SHP77 (cell line): ENCODE results near the gene NUDT14.

ENCODE experiments used
- DNase-seq, 2 experiments: peaks; one replicate each; lab custom pipeline; 2025; lab: John Stamatoyannopoulos, UW

Gene NUDT14

DNA sequence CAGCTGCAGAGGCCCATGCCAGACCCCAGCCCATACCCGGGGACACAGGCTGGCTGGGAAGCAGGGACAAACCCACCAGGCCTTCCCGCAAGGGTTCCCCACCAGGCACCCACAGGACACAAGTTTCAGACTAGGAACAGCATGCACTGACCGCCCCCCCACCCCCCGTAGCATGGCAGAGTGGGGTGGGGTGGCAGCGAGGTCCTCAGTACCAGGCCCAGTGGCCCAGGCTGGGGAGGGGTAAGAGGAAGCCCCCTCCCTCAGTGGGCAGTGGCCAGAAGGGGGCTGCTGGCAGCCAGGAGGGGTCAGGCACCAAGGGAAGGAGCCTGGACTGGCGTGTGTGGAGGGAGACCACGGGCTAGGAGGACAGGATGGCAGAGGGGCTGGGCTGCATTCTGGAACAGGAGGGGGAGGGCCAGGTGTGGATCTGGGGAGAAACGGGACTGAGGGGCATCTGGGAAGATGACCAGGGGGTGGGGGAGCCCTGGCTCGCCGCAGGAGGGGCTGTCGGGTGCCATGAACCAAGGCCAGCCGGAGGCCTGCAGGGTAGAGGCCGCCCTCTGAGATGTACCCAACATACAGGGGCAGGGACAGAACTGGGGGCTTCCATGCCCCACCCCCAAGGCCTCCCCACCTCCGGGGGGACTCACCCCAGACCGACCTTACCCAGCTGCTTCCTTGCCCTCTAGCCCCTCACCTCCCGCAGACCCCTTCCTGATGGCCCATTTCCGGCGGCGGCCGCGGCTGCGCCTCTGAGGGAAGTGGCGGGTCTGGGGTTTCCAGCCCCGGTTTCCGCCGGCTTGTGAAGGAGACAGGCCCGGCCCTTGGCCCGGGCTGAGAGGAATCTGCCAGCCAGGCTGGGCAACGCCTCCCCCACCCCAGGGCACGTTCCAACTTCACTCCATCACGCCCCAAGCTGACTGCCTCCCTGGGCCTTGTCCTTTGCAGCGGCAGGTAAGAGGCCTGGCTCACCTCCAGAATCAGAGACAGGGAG, 6.9 kb downstream of the NUDT14 start:
- DNase-seq, result no peak

- no peak for DNase-seq
These were observed 8.0 kb downstream of the NUDT14 start for GRCh38 chr14:105173145-105173544.

DNA sequence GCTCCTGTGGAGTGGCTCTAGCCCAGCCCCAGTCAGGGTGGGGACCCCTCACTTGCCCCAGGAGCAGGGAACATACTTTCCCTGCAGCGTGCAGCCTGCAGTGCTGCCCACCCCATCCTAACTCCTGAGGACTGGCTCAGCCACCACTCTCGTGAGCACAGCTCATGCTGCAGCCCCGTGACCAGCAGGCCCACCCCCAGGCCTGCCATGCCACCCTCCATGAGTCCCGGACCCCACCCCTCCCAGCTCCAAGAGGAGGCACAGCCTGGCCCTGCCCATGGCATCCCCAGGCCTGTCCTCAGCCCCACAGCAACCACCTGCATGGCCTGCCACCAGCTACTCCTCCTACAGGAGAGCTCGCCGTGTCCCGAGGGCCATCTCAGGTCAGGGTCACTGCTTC, 8.6 kb downstream of the NUDT14 start:
- DNase-seq, result peak in 1 of 2 experiments; percentile 11

DNA sequence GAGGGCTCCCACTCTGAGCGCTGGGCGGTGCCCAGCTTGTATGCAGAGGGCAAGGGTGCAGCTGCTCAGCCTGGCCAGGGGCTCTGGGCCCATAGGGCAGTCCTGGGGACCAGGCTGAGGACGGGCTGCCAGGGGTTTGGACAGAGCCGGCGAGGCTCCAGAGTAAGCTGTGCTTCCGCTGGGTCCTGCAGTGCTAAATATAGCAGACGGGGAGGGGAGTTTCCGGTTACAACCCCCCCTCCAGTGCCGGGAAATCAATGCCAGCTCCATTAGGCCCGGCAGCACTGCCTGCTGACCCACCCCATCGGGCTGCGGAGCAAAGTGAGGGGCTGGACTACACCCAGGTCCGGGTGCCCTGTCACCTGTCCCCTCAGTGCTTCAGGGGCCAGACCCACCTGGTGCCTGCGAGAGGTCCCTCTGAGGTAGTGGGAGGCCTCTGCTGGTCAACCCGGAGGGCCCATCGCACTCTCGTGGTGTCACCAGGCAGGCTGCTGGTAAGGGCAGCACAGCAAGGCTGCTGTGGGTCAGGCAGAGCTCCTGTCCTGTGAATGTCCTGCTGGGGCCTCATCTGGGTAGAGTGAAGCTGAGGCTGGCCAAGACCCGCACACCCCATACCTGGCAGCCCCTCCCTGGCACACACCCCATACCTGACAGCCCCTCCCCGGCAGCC, 10.0 kb downstream of the NUDT14 start:
- peak; percentile 79 for DNase-seq

GRCh38 chr14:105169776-105170655, 11.1 kb downstream of the NUDT14 start:
- DNase-seq, result peak in 1 of 2 experiments; percentile 47

DNA sequence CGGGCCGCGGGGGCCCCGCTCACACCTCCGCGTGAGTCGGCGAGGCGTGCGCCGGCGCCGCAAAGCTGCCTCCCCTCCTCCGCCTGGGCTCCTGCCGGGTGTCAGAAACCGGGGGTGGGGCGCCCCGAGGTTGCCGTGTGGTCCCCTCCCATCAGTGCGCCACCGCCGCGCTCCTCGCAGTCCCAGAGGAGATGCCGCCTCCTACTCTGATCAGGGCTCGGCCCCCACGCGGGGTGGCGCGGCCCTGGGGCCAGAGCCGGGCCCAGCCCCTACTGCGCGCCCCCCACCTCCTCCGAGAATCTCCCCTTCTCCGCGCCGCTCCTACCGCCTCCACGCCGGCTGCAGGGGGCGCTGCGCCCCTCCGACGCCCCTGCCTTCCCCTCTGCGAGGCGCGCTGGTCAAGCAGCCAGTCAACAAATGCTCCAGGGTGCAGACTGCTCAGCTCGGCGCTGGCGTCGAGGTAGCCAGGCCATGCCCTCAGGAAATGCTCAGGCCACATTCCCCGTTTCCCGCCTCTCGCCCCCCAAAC, 12.1 kb downstream of the NUDT14 start:
- DNase-seq, result peak in 1 of 2 experiments; percentile 51

DNA sequence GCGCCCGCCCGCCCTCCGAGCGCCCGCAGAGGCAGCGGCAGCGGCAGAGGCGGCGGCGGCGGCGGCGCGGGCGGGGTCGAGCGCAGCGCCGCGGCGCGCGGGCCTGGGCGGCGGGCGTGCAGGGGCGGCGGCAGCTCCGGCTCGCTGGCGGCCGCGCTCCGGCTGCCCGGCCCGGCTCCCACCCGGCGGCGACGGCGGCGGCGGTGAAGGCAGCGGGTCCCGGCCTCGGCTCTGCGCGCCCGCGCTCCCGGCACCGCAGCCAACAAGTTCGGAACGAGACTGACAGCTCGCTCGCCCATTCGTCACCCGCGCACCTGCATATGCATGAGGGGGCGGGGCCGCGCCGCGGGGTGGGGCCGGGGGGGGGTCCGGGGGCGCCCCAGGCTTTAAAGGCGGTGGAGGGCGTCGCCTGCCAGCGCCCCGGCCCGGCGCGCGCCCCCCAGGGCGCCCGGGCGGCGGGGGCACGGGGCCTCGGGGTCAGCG, 12.6 kb downstream of the NUDT14 start, which contains the start of gene JAG2:
JAG2 (minus strand) TSS at position 281 of the 483 bp plus-strand sequence. CDS start 356 bp downstream, outside the sequence.
- peak; percentile 37 to 67 for DNase-seq

- no peak for DNase-seq
These were observed 13.1 kb downstream of the NUDT14 start for GRCh38 chr14:105168093-105168420.

GRCh38 chr14:105167303-105168092, 13.6 kb downstream of the NUDT14 start:
- no peak for DNase-seq

DNA sequence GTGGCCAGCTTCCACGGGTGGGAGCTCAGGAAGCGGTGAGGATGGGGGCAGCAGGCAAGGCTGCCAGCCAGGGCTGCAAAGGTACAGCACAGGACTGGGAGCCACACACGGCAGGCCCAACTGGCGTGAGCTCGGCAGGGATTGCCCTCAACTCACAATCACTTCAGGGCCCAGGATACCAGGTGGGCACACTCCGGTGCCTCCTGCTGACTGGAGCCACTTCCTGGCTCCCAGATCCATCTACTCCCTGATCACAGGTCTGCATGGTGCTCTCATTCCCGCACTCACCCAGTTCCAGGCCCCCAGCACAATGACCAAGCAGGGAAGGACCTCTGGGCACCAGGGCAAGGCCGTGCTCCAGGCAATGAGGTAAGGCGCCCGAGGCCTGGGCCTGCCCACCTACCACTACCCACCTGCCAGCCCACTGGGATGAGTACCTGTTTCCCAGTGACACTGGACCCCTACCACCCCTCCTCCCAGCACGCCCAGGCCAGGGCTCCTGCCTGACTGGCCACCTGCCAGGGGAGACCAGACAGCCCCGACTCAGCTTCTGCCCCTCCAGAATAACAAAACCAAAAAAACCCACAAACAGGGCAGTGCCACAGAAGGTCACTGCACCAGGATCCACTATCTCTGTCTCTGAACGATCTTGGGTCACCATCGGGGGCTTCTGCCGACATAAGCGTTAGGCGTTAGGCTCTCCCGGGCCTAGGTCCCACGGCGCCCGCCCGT, 14.4 kb downstream of the NUDT14 start:
- no peak for DNase-seq

GRCh38 chr14:105165761-105166485, 15.2 kb downstream of the NUDT14 start:
- no peak for DNase-seq

GRCh38 chr14:105165134-105165704, 15.9 kb downstream of the NUDT14 start:
- DNase-seq, result peak; percentile 79 to 80

GRCh38 chr14:105163040-105163742, 17.9 kb downstream of the NUDT14 start:
- peak in 1 of 2 experiments; percentile 24 for DNase-seq

DNA sequence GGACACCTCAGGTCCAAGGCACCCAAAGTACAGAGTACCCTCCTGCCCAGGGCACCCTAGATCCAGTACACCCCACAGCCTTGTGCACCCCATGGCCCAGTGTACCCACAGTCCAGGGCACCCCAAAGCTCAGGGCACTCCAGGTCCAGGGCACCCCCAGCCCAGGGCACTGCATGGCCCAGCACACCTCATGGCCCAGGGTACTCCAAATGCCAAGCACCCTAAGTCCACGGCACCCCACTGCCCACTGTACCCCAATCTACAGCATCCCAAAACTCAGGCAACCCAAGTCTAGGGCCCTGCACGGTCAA, 18.5 kb downstream of the NUDT14 start:
- DNase-seq, result no peak

GRCh38 chr14:105161964-105162668, 19.0 kb downstream of the NUDT14 start:
- DNase-seq, result no peak

DNA sequence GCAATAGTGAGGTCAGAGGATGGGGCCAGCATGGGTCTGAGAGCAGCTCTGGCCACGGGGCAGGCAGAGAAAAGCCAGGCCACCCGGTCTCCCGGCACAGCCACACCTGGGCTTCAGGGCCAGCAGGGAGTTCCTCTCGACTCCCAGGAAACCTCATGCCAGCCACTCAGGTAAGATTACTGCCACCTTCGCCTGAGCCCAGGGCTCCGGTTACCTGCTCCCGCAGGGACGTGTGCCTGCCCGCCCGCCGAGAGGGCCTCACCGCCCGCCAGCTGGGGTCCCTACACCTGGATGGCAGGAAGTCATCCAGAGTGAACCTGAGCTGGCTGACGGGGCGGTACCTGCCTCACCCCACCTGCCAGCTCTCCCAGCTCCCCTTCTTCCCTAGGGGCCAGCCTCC, 19.8 kb downstream of the NUDT14 start:
- no peak for DNase-seq

DNA sequence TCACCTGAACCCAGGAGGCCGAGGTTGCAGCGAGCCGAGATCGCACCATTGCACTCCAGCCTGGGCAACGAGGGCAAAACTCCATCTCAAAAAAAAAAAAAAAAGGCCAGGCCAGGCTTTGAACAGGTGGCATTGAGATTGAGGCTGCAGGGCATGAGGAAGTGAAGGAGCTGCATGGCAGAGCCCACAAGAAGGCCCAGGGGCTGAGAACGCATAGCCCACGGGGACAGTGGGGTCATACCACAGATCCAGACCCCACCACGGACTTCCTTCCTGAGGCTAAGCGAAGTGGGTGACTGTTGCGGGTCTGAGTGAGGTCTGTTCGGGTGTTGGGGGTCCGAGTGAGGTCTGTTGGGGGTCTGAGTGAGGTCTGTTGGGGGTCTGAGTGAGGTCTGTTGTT, 20.3 kb downstream of the NUDT14 start:
- no peak for DNase-seq

- no peak for DNase-seq
These were observed 21.8 kb downstream of the NUDT14 start for GRCh38 chr14:105159344-105159743.
